ENCODE measurements around the gene EFCAB6. TPM values are rescaled to one million over a fixed set of nuclear protein-coding genes. Genes with fewer than 3 reads are reported as not detected.

The EFCAB6 gene
- total and polyA plus RNA-seq, 2 of the 4 experiments (the other 2 are of a cell fraction) = 0.44 to 1.1 TPM

DNA sequence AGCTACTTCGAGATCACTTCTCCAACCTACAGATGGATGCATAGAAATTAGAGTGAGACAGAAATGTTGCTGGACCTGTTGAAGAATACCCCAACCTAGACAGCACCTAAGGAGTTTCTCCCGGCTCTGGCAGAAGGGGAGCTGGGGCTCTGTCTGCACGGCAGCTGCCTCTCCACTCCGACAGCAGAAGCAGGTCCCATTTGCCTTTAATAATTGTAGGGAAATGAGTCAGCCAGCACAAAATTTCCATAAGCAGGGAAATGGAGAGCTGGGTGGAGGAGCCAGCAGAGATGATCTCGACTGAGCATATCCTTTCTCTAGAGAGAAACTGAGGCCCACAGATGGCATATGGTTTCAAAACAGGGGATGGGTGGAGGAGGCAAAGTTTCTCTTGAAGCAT is 80.1 kb downstream of the EFCAB6 start:
- no peak overlapping the region for H3K23ac ChIP-seq (ENCODE audit: low read depth, low read length)
- no peak overlapping the region for H3K9ac ChIP-seq (ENCODE audit: low read depth, low read length)
- H4K91ac ChIP-seq (ENCODE audit: insufficient read depth, low read depth, low read length) = no peak overlapping the region
- H3K9me1 ChIP-seq (ENCODE audit: insufficient read depth, low read length) = no peaks in the 10 kb centered on the region
- H4K8ac ChIP-seq (ENCODE audit: low read depth in 2 of 2, low read length in 2 of 2) = no peak overlapping the region
- DNase-seq = no peak
- no peak overlapping the region for H2AFZ ChIP-seq (replicated peaks; ENCODE audit: low read length, poor library complexity)
- no peak overlapping the region for H2AK5ac ChIP-seq (ENCODE audit: low read depth, low read length)
- TF ChIP-seq BHLHE40 (IDR thresholded peaks at IDR 0.05; ENCODE audit: low read depth, low read length) (no peak), CHD1 (IDR thresholded peaks at IDR 0.05; ENCODE audit: low read depth, low read length) (no peak), RCOR1 (IDR thresholded peaks at IDR 0.05; ENCODE audit: insufficient replicate concordance, low read length) (no peak), FOS (IDR thresholded peaks at IDR 0.05; ENCODE audit: low read depth, low read length) (no peak), POLR2A (IDR thresholded peaks at IDR 0.05; ENCODE audit: low read depth, low read length) (no peak), NFE2L2 (IDR thresholded peaks at IDR 0.05; ENCODE audit: low read depth, low read length) (no peak), CEBPB (IDR thresholded peaks at IDR 0.05; ENCODE audit: low read depth, low read length) (no peak), SMC3 (IDR thresholded peaks at IDR 0.05; ENCODE audit: low read depth, low read length) (no peak), MXI1 (IDR thresholded peaks at IDR 0.05; ENCODE audit: borderline replicate concordance, low read depth, low read length) (no peak)
- TF ChIP-seq, protein P1, sequence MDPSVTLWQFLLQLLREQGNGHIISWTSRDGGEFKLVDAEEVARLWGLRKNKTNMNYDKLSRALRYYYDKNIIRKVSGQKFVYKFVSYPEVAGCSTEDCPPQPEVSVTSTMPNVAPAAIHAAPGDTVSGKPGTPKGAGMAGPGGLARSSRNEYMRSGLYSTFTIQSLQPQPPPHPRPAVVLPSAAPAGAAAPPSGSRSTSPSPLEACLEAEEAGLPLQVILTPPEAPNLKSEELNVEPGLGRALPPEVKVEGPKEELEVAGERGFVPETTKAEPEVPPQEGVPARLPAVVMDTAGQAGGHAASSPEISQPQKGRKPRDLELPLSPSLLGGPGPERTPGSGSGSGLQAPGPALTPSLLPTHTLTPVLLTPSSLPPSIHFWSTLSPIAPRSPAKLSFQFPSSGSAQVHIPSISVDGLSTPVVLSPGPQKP (IDR thresholded peaks at IDR 0.05; ENCODE audit: borderline replicate concordance, low read depth, low read length) = no peak
- H3K18ac ChIP-seq (ENCODE audit: low read depth, low read length) = no peak overlapping the region
- CTCF ChIA-PET = interaction anchor here (0.6 kb wide), 1 partner anchor 184 kb away, joined by 3 read pairs; no protein-coding TSS in a partner anchor
- H4K5ac ChIP-seq (ENCODE audit: low read depth, low read length) = no peak overlapping the region
- ATAC-seq (ENCODE audit: low read depth) = no peak
- no peak overlapping the region for H3K4ac ChIP-seq (ENCODE audit: low read depth, low read length)
- H3K36me3 ChIP-seq (ENCODE audit: control insufficient read depth, insufficient read depth, low read length) = no peaks in the 10 kb centered on the region
- no peak overlapping the region for H2BK20ac ChIP-seq (ENCODE audit: low read depth, low read length)
- no peaks in the 10 kb centered on the region for H3K79me1 ChIP-seq (ENCODE audit: low read depth in 1 of 2, low read length in 2 of 2)
- no peak overlapping the region for H2BK5ac ChIP-seq (ENCODE audit: low read depth, low read length, poor library complexity, severe bottlenecking)
- H3K4me1 ChIP-seq (ENCODE audit: control insufficient read depth, insufficient read depth, low read length) = no peaks in the 10 kb centered on the region
- no CpG with 5 or more reads among the region's 5 CpGs for WGBS, 2 experiments (ENCODE audit: extremely low coverage in 2 of 2, insufficient read length in 1 of 2)
- no peak overlapping the region for H3K27ac ChIP-seq (ENCODE audit: insufficient read depth, low read length)
- H2BK120ac ChIP-seq (ENCODE audit: low read depth, low read length) = no peak overlapping the region
- H2BK15ac ChIP-seq (ENCODE audit: low read depth, low read length) = no peak overlapping the region
- H3K4me3 ChIP-seq (ENCODE audit: insufficient read depth, low read depth, low read length) = no peak overlapping the region
- no peak overlapping the region for H3K14ac ChIP-seq (replicated peaks; ENCODE audit: low read depth, low read length)
- BruUV-seq (replicated peaks) = no TSS peak
- no peak overlapping the region for H2AK9ac ChIP-seq (replicated peaks; ENCODE audit: low read depth, low read length, poor library complexity)
- no peaks in the 10 kb centered on the region; the same call in 1 of the 2 replicates for H3K27me3 ChIP-seq (ENCODE audit: control insufficient read depth, insufficient read depth, low read length)
- dilution Hi-C loops (cut with HindIII; ENCODE audit: low sequenced_read_pairs, unreplicated experiment) (no loop called here), intact Hi-C loops (cut with micrococcal nuclease) (no loop called here), in situ Hi-C loops (cut with MboI; ENCODE audit: low sequenced_read_pairs) (no loop called here)
- no peaks in the 10 kb centered on the region for H4K20me1 ChIP-seq (ENCODE audit: insufficient read depth, low read length)
- H3K9me3 ChIP-seq (ENCODE audit: control insufficient read depth, insufficient read depth, low read length) = no peaks in the 10 kb centered on the region
- POLR2A ChIA-PET (ENCODE audit: unreplicated experiment) = no interaction called here
- no peak overlapping the region for H3K4me2 ChIP-seq (ENCODE audit: low read depth, low read length)
- no peak overlapping the region for H3K56ac ChIP-seq (ENCODE audit: extremely low read depth, insufficient read depth, low read length)
